Measurements from ENCODE around the gene SV2B.

DNA sequence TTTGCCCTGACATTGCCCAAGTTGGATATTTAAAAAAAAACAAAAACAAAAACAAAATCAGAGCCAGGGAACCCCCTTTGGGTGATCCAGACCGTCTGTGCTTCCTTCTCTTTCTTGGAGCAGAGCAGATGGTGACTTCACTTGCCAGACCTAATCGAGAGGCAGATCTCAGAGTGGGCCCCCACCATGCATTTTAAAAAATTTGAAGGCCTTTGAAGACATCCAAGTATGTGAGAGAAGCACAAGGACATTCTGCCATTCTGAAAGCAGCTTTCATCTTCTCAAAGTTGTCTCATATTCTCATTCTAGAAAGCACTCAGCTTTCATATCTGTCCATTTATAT, 93.3 kb downstream of the SV2B start:
- TF ChIP-seq POLR2AphosphoS5 (IDR thresholded peaks at IDR 0.05; ENCODE audit: low read depth, low read length) (no peak), TAF1 (IDR thresholded peaks at IDR 0.05; ENCODE audit: borderline replicate concordance, insufficient read depth, low read length) (no peak), SIN3A (IDR thresholded peaks at IDR 0.05; ENCODE audit: borderline replicate concordance, insufficient read depth, low read length) (no peak), FOXP2 (optimal IDR thresholded peaks at IDR 0.05; ENCODE audit: borderline replicate concordance, extremely low read depth, extremely low read length, insufficient read depth) (no peak)
- TF ChIP-seq, protein P1, sequence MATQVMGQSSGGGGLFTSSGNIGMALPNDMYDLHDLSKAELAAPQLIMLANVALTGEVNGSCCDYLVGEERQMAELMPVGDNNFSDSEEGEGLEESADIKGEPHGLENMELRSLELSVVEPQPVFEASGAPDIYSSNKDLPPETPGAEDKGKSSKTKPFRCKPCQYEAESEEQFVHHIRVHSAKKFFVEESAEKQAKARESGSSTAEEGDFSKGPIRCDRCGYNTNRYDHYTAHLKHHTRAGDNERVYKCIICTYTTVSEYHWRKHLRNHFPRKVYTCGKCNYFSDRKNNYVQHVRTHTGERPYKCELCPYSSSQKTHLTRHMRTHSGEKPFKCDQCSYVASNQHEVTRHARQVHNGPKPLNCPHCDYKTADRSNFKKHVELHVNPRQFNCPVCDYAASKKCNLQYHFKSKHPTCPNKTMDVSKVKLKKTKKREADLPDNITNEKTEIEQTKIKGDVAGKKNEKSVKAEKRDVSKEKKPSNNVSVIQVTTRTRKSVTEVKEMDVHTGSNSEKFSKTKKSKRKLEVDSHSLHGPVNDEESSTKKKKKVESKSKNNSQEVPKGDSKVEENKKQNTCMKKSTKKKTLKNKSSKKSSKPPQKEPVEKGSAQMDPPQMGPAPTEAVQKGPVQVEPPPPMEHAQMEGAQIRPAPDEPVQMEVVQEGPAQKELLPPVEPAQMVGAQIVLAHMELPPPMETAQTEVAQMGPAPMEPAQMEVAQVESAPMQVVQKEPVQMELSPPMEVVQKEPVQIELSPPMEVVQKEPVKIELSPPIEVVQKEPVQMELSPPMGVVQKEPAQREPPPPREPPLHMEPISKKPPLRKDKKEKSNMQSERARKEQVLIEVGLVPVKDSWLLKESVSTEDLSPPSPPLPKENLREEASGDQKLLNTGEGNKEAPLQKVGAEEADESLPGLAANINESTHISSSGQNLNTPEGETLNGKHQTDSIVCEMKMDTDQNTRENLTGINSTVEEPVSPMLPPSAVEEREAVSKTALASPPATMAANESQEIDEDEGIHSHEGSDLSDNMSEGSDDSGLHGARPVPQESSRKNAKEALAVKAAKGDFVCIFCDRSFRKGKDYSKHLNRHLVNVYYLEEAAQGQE (IDR thresholded peaks at IDR 0.05; ENCODE audit: insufficient read depth in 1 of 2, low read depth in 2 of 2, low read length in 2 of 2) = no peak

Measured in PFSK-1 (cell line).